GM18502 (cell line): ENCODE data around the gene RANBP10.

Source experiments
- ATAC-seq: cut with Tn5 transposase; IDR thresholded peaks from one replicate; pipeline ENCODE4 v1.9.1; 2021; ENCODE audit warnings: mild to moderate bottlenecking; ENCODE audit not compliant: unreplicated experiment, poor library complexity

RANBP10 gene

DNA sequence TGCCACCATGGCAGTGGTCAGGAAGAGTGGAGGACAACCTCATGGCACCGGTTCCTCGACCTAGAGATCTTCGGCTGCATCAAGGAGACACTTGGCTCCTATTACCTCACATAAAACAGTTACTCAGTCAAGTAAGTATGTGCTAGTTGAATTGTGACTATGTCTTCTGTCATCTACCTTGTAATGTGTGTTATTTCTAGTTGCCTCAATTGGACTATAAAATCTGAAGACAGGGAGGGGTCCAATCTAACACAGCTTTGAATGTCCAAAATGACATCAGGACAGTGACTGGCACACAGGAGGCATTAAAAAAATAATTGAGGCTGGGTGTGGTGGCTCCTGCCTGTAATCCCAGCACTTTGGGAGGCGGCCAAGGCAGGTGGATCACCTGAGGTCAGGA, 122.6 kb downstream of the RANBP10 start:
- no peak for ATAC-seq

DNA sequence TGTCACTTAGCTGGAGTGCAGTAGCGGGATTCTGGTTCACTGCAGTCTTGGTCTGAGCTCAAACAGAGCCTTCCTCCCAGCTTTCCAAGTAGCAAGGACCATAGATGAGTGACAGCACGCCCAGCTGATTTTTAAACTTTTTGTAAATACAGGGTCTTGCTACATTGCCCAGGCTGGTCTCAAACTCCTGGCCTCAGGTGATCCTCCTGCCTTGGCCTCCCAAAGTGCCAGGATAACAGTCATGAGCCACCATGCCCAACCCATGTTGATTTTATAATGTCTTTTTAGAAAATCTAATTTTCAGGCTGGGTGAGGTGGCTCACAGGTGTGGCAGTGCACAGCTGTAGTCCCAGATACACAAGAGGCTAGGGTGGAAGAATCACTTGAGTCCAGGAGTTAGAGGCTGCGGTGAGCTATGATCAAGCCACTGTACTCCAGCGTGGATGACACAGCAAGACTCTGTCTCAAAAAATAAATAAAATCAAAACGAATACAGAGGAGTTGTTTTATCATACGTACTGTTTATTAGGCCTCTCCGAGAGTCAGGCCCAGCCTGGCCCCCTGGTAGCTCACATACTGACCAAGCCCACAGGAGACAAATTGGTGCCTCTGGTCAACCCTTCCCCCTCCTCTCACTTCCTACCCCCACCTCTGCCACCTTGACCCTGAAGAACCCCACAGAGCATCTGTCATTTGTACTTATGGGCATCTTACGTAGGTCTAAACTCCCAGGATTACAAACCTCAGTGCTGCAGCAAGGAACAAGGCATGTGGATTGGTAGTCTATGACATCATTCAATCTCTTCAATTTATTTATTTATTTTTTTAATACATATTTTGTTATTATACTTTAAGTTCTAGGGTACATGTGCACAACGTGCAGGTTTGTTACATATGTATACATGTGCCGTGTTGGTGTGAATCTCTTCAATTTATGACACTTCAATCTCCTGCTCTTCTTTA, 126.1 kb downstream of the RANBP10 start:
- ATAC-seq = no peak

DNA sequence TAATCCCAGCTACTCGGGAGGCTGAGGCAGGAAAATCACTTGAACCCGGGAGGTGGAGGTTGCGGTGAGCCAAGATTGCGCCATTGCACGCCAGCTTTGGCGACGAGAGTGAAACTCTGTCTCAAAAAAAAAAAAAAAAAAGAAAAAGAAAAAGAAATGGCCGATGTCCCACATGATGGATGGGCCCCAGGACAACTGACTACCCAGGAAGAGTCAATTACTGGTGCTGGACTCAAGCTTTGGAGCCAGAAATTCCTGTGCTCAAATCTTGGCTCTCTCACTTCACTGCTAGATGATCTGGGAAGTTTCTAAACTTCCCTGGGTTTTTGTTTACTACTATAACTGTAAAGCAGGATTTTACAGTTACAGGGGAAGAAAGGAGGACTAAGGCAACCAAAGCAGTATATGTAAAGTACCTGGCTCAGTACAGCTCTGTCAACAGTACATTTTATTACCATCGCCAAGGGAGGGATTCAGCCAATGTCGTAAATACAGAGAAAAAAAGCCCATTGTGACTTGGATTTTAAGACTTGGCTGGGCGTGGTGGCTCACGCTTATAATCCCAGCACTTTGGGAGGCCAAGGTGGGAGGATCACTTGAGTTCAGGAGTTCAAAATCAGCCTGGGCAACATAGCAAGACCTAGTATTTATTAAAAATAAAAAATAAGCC, 127.9 kb downstream of the RANBP10 start:
- ATAC-seq = no peak

DNA sequence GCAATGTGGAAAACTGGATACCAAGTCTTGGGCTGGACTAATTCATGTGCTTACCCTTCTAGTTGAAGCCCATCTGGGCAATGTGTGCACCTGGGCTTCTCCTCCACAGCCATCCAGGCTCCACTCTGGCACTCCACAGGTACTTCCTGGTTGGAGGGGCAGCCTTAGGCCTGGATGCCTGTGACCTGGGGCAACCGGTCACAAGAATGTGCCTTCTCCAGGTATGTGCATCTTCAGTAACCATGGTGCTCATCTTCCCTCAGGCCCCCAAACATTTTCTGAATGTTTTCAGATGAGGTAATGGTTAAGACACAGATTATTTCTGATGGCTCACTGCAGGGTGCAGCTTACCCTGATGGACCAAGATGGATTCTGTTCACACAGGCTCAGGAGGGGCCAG, 128.6 kb downstream of the RANBP10 start:
- ATAC-seq = no peak

DNA sequence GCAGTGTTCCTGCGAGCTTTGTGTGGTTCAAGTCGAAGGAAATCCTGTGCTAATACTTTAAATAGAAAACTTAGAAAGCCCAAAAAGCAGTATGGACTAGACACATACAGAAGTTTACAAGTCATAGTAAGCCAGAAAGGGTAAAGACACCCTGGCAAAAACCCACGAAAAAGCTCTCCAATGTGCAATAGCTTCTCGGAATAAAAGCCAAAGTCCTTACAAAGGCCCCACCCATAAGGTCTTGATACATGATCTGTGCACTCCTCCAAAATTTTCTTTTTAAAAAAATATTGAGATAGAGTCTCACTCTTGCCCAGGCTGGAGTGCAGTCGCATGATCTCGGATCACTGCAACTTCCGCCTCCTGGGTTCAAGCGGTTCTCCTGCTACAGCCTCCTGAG, 129.4 kb downstream of the RANBP10 start:
- no peak for ATAC-seq

DNA sequence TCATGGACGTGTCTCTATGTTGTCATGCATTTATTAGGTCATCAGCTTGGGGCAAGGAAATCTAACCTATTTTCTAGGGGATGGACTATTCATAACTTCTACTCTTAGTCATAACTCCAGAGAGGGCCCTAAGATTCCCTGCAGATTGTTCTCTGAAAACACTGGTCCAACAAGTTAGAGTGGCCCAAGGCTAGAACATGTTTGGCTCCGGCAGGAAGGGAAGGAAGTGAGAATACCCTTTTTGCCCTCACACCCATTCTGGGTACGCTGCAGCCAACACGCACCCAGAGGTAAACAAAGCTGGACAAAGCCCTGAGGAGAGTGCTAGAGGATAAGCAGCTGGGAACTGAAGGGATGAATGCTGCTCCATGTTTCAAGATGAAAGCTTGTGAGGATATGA, 129.8 kb downstream of the RANBP10 start:
- ATAC-seq = no peak

DNA sequence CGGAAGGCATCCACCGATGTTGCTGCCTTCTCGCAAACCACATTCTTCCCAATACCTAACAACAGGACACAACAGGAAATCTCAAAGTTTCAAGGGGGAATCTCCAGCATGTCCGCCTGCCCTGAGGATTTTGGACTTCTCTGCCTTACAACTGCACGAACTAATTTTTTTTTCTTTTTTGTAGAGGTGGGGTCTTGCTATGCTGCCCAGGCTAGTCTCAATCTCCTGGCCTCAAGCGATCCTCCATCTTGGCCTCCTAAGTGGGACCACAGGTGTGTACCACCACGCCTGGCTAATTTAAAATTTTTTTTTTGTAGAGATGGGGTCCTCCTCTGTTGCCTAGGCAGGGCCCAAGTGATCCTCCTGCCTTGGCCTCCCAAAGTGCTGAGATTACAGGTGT, 130.4 kb downstream of the RANBP10 start:
- ATAC-seq = no peak

DNA sequence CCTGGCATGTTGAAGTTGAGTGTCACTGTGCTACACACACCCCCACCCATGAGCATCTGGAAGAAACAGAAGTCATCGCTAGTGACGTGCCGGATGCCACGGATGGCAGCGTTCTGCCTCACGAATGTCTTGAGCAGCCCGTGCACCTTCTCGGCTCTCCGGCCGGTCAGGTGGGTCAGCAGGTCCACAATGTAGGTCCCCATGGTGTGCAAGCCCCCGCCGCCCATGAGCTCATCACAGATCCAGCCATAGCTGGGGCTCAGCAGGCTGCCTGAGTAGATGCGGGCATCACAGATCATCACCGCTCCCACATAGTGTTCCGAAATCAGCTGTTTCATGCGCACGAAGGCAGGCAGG, 130.8 kb downstream of the RANBP10 start:
- no peak for ATAC-seq

DNA sequence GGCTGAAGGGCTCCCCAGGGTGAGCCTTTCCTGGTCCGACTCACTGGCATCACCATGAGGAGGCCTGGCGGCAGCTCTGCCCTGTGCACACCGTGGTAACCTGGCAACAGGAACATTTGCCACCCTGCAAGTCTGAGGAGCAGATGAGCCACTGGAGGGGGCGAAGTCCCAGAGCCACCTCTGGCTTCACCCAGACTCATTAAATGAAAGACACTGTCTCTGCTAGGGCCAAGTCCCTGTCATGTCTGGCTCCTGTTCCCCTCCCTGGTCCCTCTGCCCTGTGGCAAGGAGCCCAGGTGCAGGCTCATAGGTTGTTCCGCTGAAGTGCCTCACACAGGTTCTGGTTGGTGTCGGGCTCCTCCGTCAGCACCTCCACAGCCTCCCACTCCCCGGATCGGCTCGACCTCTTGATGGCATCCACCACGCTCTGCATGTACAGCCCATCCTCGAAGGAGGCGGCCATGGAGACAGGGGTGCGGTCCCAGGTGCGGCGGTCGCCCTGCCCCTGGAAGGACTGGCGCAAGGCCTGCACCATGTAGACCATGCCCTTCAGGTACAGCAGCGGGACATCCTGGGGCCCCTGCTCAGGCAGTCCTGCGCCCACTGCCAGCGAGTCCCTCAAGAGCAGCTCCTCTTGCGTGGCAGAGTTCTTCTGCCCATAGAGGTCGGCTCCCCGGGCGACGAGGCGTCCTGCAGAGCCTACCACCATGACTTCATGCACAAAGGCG, 131.3 kb downstream of the RANBP10 start:
- no peak for ATAC-seq

DNA sequence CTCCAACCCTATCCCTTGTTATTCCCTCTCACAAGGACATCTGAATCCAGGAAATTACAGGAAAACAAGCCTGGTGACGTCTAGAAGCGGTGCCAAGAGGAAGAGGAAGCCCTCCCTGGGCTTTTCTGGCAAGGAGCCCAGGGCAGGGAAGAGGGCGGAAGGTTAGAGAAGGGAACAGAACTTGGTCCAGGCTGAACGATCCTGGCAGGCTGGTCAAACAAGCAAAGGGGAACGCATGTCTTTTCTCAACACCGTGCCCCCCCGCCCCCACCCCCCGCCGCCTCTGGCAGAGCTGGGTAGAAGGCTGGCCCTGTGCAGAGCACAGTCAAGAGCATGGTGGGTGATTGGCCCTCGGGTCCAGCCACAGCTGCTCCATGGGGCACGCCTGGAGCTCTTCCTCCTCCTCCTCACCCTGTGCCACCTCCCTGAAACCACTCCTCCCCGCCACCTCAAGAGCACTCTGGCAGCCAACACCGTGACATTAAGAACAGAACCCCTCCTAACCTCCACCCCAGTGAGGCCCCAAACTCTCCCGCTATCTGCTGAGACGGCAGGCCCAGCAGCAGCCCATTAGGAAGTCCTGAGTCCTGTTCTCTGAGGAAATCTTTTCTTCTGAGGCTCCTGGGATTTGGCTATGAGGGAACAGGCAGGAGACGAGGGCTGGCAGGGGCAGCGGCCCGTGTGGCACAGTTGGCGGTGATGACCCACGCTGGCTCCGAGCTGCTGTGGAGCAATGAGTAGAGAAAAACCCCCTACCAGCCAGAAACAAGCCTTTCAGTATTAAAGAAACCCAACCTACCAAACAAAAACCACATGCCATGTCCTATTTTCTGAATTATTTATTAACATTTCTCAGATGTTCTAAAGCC, 132.4 kb downstream of the RANBP10 start:
- ATAC-seq = no peak
